ENCODE data around the gene EXOC6B. TPM values are rescaled to one million over a fixed set of nuclear protein-coding genes. Genes with fewer than 3 reads are reported as not detected.
"Not testable (repeated sequence)": the region's sequence is repeated elsewhere in the genome, so short reads cannot be mapped to it uniquely, and the experiment has no call there.

Gene EXOC6B
- polyA plus RNA-seq, 2 of the 4 experiments (the other 2 are of a cell fraction) = 15.5 to 24.7 TPM

DNA sequence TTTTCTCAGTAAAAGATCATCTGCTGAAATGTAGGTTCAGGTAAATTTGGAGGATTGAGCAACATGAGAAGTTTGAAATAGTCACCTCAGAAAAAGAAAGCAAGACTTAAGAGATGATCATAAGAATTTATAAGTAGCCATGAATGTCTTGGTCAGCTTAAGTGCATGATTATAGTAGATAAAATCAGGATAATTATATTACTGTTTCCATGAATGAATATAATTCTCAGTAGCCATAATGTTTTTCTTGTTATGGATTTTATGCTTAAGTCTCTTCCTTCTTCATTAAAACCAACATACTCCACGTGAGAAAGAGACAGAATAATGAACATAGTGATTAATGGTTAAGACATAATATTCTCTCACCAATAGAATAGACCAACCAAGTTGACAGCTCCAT lies 223.7 kb downstream of the EXOC6B start:
- no peak overlapping the region for H3K27ac ChIP-seq
- CTCF ChIA-PET = interaction anchor here (1.5 kb wide), 1 partner anchor 23 kb away, joined by 4 read pairs; no protein-coding TSS in a partner anchor
- 79% methylated on average over 1 of the region's 1 CpG for WGBS (ENCODE audit: missing lambda C conversion rate)

DNA sequence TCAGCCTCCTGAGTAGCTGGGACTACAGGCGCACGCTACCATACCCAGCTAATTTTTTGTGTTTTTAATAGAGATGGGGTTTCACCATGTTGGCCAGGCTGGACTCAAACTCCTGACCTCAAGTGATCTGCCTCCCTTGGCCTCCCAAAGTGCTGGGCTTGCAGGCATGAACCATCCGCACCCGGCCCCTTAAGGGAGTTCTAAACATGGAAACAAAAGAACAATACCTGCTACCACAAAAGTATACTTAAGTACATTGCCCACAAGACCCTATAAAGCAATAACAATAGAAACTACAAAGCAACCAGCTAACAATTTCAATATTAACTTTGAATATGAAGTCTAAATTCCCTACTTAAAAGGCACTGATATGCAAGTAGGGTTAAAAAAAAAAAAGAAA lies 242.0 kb downstream of the EXOC6B start:
- H3K4me3 ChIP-seq; ATAC-seq; H3K9me3 ChIP-seq; DNase-seq (ENCODE audit: low read depth in 1 of 2, low spot score in 1 of 2); H3K4me1 ChIP-seq; H3K4me2 ChIP-seq; H3K27ac ChIP-seq; FAIRE-seq; POLR2A ChIA-PET: not testable (repeated sequence)
- WGBS (ENCODE audit: missing lambda C conversion rate) = 98% methylated on average over 4 of the region's 4 CpGs
- CTCF ChIA-PET = interaction anchor here (1.5 kb wide), 1 partner anchor 782 kb away, joined by 3 read pairs; no protein-coding TSS in a partner anchor

More for the DNA sequence above, 223.7 kb downstream of the EXOC6B start:
- H3K4me3 ChIP-seq = no peak overlapping the region
- POLR2A ChIA-PET = no interaction called here
- peaks cover 16% of the 10 kb centered on the region for H3K4me1 ChIP-seq
- no peak for FAIRE-seq
- no peak overlapping the region for H3K4me2 ChIP-seq
- no peak for TF ChIP-seq SREBF2 (IDR thresholded peaks at IDR 0.05)
- TF ChIP-seq KDM5A (IDR thresholded peaks at IDR 0.05) = no peak
- TF ChIP-seq RNF2 (IDR thresholded peaks at IDR 0.05; ENCODE audit: borderline replicate concordance, low read depth) = no peak
- no peak for TF ChIP-seq CBX8 (IDR thresholded peaks at IDR 0.05)
- TF ChIP-seq, protein P1, sequence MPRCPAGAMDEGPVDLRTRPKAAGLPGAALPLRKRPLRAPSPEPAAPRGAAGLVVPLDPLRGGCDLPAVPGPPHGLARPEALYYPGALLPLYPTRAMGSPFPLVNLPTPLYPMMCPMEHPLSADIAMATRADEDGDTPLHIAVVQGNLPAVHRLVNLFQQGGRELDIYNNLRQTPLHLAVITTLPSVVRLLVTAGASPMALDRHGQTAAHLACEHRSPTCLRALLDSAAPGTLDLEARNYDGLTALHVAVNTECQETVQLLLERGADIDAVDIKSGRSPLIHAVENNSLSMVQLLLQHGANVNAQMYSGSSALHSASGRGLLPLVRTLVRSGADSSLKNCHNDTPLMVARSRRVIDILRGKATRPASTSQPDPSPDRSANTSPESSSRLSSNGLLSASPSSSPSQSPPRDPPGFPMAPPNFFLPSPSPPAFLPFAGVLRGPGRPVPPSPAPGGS (IDR thresholded peaks at IDR 0.05) = no peak
- no peak for TF ChIP-seq NFE2L2 (conservative IDR thresholded peaks at IDR 0.05; ENCODE audit: low read length)
- TF ChIP-seq, protein P2, sequence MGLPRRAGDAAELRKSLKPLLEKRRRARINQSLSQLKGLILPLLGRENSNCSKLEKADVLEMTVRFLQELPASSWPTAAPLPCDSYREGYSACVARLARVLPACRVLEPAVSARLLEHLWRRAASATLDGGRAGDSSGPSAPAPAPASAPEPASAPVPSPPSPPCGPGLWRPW (IDR thresholded peaks at IDR 0.05) = no peak
- no peak for ATAC-seq
- no peak for DNase-seq (ENCODE audit: low read depth in 1 of 2, low spot score in 1 of 2)
- 0 out of 3 replicates have a peak, but pooled peaks cover 2% of the 10 kb centered on the region for H3K9me3 ChIP-seq

DNA sequence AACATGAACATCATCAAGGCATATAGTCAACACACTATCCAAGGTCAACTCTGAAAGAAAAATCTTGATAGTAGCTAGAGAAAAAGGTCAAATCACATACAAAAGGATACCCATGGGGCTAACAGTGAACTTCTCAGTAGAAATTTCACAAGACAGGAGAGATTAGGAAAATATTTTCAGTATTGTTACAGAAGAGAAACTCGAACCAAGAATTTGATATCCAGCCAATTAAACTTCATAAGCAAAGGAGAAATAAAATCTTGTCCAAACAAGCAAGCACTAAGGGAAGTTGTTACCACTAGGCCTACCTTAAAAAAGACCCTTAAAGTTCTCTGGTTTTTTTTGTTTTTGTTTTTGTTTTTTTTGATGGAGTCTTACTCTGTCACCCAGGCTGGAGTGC lies 242.5 kb downstream of the EXOC6B start:
- no peak overlapping the region for H3K4me3 ChIP-seq
- WGBS (ENCODE audit: missing lambda C conversion rate) = 53% methylated on average over 1 of the region's 1 CpG
- no peak for FAIRE-seq
- H3K27ac ChIP-seq = no peak overlapping the region
- POLR2A ChIA-PET = no interaction called here
- peaks cover 7% of the 10 kb centered on the region for H3K4me1 ChIP-seq
- ATAC-seq = no peak
- CTCF ChIA-PET = interaction anchor here (1.3 to 1.9 kb wide), 3 partner anchors 428 to 781 kb away, joined by 3 to 6 read pairs (median 3); no protein-coding TSS in a partner anchor
- H3K9me3 ChIP-seq = no peaks in the 10 kb centered on the region
- no peak for TF ChIP-seq TFCP2L1 (CRISPR knock-in tag; IDR thresholded peaks at IDR 0.05)
- TF ChIP-seq RARB (CRISPR knock-in tag; IDR thresholded peaks at IDR 0.05) = no peak
- TF ChIP-seq, protein P3, sequence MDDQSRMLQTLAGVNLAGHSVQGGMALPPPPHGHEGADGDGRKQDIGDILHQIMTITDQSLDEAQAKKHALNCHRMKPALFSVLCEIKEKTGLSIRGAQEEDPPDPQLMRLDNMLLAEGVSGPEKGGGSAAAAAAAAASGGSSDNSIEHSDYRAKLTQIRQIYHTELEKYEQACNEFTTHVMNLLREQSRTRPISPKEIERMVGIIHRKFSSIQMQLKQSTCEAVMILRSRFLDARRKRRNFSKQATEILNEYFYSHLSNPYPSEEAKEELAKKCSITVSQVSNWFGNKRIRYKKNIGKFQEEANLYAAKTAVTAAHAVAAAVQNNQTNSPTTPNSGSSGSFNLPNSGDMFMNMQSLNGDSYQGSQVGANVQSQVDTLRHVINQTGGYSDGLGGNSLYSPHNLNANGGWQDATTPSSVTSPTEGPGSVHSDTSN (IDR thresholded peaks at IDR 0.05) = no peak
- no peak for TF ChIP-seq POLR2A (IDR thresholded peaks at IDR 0.05; ENCODE audit: low read length)
- no peak for TF ChIP-seq RCOR1 (IDR thresholded peaks at IDR 0.05; ENCODE audit: low read depth, low read length)
- TF ChIP-seq, protein P4, sequence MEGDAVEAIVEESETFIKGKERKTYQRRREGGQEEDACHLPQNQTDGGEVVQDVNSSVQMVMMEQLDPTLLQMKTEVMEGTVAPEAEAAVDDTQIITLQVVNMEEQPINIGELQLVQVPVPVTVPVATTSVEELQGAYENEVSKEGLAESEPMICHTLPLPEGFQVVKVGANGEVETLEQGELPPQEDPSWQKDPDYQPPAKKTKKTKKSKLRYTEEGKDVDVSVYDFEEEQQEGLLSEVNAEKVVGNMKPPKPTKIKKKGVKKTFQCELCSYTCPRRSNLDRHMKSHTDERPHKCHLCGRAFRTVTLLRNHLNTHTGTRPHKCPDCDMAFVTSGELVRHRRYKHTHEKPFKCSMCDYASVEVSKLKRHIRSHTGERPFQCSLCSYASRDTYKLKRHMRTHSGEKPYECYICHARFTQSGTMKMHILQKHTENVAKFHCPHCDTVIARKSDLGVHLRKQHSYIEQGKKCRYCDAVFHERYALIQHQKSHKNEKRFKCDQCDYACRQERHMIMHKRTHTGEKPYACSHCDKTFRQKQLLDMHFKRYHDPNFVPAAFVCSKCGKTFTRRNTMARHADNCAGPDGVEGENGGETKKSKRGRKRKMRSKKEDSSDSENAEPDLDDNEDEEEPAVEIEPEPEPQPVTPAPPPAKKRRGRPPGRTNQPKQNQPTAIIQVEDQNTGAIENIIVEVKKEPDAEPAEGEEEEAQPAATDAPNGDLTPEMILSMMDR (IDR thresholded peaks at IDR 0.05) = no peak
- no peak for TF ChIP-seq BHLHE40 (IDR thresholded peaks at IDR 0.05; ENCODE audit: low read depth, low read length)
- no peak for TF ChIP-seq HOXA7 (CRISPR knock-in tag; IDR thresholded peaks at IDR 0.05)
- TF ChIP-seq HOXB13 (CRISPR knock-in tag; IDR thresholded peaks at IDR 0.05; ENCODE audit: low read depth) = no peak
- no peak for DNase-seq (ENCODE audit: low read depth in 1 of 2, low spot score in 1 of 2)
- no peak overlapping the region for H3K4me2 ChIP-seq
